GM18870 (cell line): ENCODE measurements around the gene RBM4.

Source experiments
- ATAC-seq: cut with Tn5 transposase; IDR thresholded peaks from one replicate; pipeline ENCODE4 v1.9.1; 2021; ENCODE audit warnings: moderate library complexity; ENCODE audit not compliant: unreplicated experiment

The RBM4 gene

DNA sequence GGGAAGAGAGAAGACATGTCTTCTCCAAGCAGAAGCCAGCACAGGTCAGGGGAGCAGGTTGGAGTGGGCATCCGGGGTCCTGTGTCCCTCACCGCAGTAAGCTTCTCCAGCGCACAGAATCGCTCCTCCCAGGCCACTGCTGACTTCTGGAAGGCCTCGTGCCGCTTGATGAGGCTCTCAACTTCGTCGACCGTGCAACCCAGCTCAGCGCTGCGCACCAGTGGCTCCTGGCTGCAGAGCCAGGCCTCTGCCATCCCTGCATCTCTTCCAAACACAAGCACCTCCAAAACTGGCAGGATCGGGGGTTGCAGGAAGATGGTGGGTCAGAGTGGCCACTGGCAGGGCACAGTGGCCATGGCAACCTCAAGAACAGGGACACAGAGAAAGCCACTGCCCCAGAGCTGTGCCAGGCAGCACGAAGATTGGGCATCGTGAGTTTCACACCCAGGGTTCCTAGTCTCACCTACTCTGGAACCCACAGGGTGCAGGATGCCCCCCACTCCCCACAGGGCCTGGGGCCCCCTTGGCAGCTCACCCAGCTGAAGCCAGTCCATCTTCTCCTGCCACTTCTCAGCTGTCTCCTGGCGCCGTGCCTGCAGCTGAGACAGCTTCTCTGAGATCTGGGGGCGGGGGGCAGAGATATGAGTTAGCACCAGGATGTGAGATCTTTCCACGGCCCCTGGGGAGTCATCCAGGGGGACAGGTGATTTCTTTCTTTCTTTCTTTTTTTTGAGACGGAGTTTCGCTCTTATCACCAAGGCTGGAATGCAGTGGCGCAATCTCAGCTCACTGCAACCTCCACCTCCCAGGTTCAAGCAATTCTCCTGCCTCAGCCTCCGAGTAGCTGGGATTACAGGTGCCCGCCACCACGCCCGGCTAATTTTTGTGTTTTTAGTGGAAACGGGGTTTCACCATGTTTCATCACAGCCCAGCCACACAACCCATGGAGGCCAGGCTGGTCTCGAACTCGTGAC, 50.3 kb downstream of the RBM4 start:
- no peak for ATAC-seq

- ATAC-seq = no peak
Observed at GRCh38 chr11:66689661-66690590, 51.4 kb downstream of the RBM4 start.

- ATAC-seq = no peak
Observed at GRCh38 chr11:66691311-66691980, 52.9 kb downstream of the RBM4 start.

- ATAC-seq = no peak
Observed at GRCh38 chr11:66692446-66692845, 53.9 kb downstream of the RBM4 start.

DNA sequence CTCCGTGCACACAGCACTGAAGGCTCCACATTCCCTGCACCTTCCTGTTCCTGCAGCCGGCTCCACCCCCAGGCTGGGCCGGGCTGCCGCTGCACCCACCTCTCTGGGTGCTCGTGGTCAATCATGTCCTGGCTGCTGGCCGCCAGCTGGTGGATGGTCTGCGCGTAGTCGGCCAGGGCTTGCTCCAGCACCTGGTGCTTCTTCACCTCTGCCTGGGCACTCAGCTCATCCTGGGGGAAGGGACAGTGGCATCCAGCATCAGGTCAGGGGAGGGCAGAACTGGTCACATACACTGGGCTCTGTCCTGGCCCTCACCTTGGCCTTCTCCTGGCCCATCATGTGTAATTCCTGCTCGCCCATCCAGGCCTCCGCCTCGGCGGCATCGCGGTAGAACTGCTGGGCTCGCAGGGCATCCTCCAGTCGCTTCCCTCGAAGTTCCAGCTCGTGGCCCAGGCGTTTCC, 54.4 kb downstream of the RBM4 start:
- ATAC-seq = no peak

- no peak for ATAC-seq
Observed at GRCh38 chr11:66693356-66694055, 55.0 kb downstream of the RBM4 start.

GRCh38 chr11:66694056-66694410, 55.5 kb downstream of the RBM4 start:
- no peak for ATAC-seq

GRCh38 chr11:66694732-66695207, 56.3 kb downstream of the RBM4 start:
- ATAC-seq = no peak
